ENCODE measurements around the gene HCN2. TPM values are rescaled to one million over a fixed set of nuclear protein-coding genes. Genes with fewer than 3 reads are reported as not detected.
"Not testable (repeated sequence)": the region's sequence is repeated elsewhere in the genome, so short reads cannot be mapped to it uniquely, and the experiment has no call there.

The HCN2 gene
- total RNA-seq, 1 experiment from 2014 or later = not detected

DNA sequence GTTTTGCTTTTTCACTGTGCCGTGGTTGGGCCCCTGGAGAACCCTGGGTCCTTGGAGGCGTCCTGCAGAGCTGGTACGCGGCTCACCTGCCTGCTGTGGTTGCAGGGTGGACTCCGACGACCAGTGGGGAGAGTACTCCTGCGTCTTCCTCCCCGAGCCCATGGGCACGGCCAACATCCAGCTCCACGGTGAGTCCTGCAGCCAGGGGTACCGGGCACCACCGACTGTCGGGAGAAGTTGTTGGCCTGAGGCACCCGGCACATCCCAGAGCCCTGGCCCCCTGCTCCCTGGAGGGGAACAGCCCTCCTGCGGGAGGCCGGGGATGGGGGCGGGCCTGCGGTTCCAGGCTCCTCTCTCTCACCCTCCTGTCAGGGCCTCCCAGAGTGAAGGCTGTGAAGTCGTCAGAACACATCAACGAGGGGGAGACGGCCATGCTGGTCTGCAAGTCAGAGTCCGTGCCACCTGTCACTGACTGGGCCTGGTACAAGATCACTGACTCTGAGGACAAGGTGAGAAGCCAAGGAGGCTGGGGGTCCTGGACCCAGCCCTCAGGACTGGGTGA is 9.3 kb upstream of the HCN2 start:
- Histone ChIP-seq H3K4me2 (ENCODE audit: low read depth, low read length, poor library complexity, severe bottlenecking) (no peak overlapping the region), H3K9me2 (replicated peaks; ENCODE audit: insufficient read depth, low read length) (no peaks in the 10 kb centered on the region), H3K4me3 (ENCODE audit: low read length) (no peak overlapping the region), H3K36me3 (ENCODE audit: insufficient read depth, low read length) (0 out of 2 replicates have a peak, but pooled peaks cover 2% of the 10 kb centered on the region), H2AFZ (ENCODE audit: low read length) (no peak overlapping the region), H3K9ac (ENCODE audit: low read length) (no peak overlapping the region), H3K79me2 (ENCODE audit: low read length) (peaks cover 32% of the 10 kb centered on the region), H3K4me1 (ENCODE audit: low read length) (no peaks in the 10 kb centered on the region), H3K27ac (ENCODE audit: low read length) (no peak overlapping the region), H3K27me3 (ENCODE audit: low read length) (no peaks in the 10 kb centered on the region), H3K9me3 (ENCODE audit: low read length) (no peaks in the 10 kb centered on the region), H4K20me1 (ENCODE audit: insufficient read depth, low read depth, low read length) (peaks cover 36% of the 10 kb centered on the region; the same call in 1 of the 2 replicates)
- no peak for DNase-seq

DNA sequence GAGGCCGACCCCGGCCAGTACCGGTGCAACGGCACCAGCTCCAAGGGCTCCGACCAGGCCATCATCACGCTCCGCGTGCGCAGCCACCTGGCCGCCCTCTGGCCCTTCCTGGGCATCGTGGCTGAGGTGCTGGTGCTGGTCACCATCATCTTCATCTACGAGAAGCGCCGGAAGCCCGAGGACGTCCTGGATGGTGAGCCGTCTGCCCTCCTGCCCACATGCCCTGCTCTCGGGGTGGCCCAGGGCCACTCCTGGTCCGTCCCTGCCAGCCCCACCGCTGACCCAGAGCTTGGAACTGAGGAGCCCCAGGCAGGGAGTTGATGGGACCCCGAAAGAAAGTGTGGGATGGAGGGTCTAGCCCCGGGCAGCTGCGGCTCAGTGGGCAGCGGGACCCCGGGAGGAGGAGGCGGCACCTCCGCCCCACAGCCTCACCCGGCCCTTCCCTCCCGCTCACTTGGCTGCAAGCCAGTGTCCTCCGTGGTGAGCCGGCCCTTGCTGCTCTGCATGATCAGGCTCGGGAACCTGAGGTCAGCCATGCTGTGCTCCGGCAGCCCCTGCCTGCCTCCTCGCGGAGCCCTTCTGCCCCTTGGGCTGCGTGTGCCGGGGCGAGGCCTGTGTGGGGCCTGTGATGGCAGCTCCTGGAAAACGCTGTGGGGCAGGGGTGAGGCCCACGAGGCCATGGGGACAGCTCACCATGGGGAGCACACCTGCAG is 8.1 kb upstream of the HCN2 start:
- Histone ChIP-seq H3K4me3 (ENCODE audit: low read length) (no peak overlapping the region), H3K4me1 (ENCODE audit: low read length) (no peaks in the 10 kb centered on the region), H3K9ac (ENCODE audit: low read length) (no peak overlapping the region), H3K27ac (ENCODE audit: low read length) (no peak overlapping the region), H4K20me1 (ENCODE audit: insufficient read depth, low read depth, low read length) (peaks cover 28% of the 10 kb centered on the region; the same call in 1 of the 2 replicates), H3K4me2 (ENCODE audit: low read depth, low read length, poor library complexity, severe bottlenecking) (no peak overlapping the region), H3K9me2 (replicated peaks; ENCODE audit: insufficient read depth, low read length) (no peaks in the 10 kb centered on the region), H3K36me3 (ENCODE audit: insufficient read depth, low read length) (0 out of 2 replicates have a peak, but pooled peaks cover 2% of the 10 kb centered on the region), H3K9me3 (ENCODE audit: low read length) (no peaks in the 10 kb centered on the region), H3K79me2 (ENCODE audit: low read length) (peaks cover 21% of the 10 kb centered on the region), H2AFZ (ENCODE audit: low read length) (no peak overlapping the region), H3K27me3 (ENCODE audit: low read length) (no peaks in the 10 kb centered on the region)
- no peak for DNase-seq

DNA sequence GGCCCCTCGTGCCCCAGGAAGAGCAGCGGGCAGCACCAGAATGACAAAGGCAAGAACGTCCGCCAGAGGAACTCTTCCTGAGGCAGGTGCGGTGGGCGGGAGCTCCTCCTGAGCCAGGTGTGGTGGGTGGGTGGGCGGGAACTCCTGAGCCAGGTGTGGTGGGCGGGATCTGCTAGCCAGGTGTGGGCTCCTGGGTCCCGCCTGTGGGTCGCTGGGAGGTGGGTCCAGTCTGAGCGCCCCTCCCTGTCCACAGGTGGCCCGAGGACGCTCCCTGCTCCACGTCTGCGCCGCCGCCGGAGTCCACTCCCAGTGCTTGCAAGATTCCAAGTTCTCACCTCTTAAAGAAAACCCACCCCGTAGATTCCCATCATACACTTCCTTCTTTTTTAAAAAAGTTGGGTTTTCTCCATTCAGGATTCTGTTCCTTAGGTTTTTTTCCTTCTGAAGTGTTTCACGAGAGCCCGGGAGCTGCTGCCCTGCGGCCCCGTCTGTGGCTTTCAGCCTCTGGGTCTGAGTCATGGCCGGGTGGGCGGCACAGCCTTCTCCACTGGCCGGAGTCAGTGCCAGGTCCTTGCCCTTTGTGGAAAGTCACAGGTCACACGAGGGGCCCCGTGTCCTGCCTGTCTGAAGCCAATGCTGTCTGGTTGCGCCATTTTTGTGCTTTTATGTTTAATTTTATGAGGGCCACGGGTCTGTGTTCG is 7.0 kb upstream of the HCN2 start:
- no peak overlapping the region for H3K9ac ChIP-seq (ENCODE audit: low read length)
- 0 out of 2 replicates have a peak, but pooled peaks cover 2% of the 10 kb centered on the region for H3K36me3 ChIP-seq (ENCODE audit: insufficient read depth, low read length)
- H2AFZ ChIP-seq (ENCODE audit: low read length) = no peak overlapping the region
- no peaks in the 10 kb centered on the region for H3K9me2 ChIP-seq (replicated peaks; ENCODE audit: insufficient read depth, low read length)
- H3K27ac ChIP-seq (ENCODE audit: low read length) = no peak overlapping the region
- DNase-seq = no peak
- no peak overlapping the region for H3K4me3 ChIP-seq (ENCODE audit: low read length)
- H3K4me1 ChIP-seq (ENCODE audit: low read length) = no peaks in the 10 kb centered on the region
- H3K79me2 ChIP-seq (ENCODE audit: low read length) = peaks cover 10% of the 10 kb centered on the region
- H3K4me2 ChIP-seq (ENCODE audit: low read depth, low read length, poor library complexity, severe bottlenecking) = no peak overlapping the region
- peaks cover 22% of the 10 kb centered on the region; the same call in 1 of the 2 replicates for H4K20me1 ChIP-seq (ENCODE audit: insufficient read depth, low read depth, low read length)
- no peaks in the 10 kb centered on the region for H3K27me3 ChIP-seq (ENCODE audit: low read length)
- no peaks in the 10 kb centered on the region for H3K9me3 ChIP-seq (ENCODE audit: low read length)

- DNase-seq = no peak
- H3K79me2 ChIP-seq (ENCODE audit: low read length) = peaks cover 2% of the 10 kb centered on the region
- no peaks in the 10 kb centered on the region for H3K27me3 ChIP-seq (ENCODE audit: low read length)
- H3K36me3 ChIP-seq (ENCODE audit: insufficient read depth, low read length) = 0 out of 2 replicates have a peak, but pooled peaks cover 2% of the 10 kb centered on the region
- no peaks in the 10 kb centered on the region for H3K9me3 ChIP-seq (ENCODE audit: low read length)
- no peak overlapping the region for H2AFZ ChIP-seq (ENCODE audit: low read length)
- H3K9me2 ChIP-seq (replicated peaks; ENCODE audit: insufficient read depth, low read length) = no peaks in the 10 kb centered on the region
- no peak overlapping the region for H3K27ac ChIP-seq (ENCODE audit: low read length)
- no peak overlapping the region for H3K9ac ChIP-seq (ENCODE audit: low read length)
- no peak overlapping the region for H3K4me2 ChIP-seq (ENCODE audit: low read depth, low read length, poor library complexity, severe bottlenecking)
- H3K4me3 ChIP-seq (ENCODE audit: low read length) = no peak overlapping the region
- peaks cover 5% of the 10 kb centered on the region for H3K4me1 ChIP-seq (ENCODE audit: low read length)
- peaks cover 16% of the 10 kb centered on the region; the same call in 1 of the 2 replicates for H4K20me1 ChIP-seq (ENCODE audit: insufficient read depth, low read depth, low read length)
Observed at GRCh38 chr19:583198-583967, 6.3 kb upstream of the HCN2 start.

DNA sequence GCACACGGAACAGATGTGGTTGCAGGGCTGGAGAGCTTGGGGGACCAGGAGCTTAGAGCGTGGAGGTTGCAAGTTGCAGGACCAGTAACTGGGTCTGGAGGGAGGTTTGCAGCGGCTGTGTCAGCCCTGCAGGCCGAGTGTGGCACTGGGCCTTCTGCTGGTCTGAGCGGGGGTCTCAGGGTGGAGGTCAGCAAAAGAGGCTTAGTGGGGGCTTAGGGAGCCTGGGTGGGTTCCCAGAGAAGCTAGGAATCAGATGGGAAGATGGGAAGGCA is 5.8 kb upstream of the HCN2 start:
- 0 out of 2 replicates have a peak, but pooled peaks cover 2% of the 10 kb centered on the region for H3K36me3 ChIP-seq (ENCODE audit: insufficient read depth, low read length)

DNA sequence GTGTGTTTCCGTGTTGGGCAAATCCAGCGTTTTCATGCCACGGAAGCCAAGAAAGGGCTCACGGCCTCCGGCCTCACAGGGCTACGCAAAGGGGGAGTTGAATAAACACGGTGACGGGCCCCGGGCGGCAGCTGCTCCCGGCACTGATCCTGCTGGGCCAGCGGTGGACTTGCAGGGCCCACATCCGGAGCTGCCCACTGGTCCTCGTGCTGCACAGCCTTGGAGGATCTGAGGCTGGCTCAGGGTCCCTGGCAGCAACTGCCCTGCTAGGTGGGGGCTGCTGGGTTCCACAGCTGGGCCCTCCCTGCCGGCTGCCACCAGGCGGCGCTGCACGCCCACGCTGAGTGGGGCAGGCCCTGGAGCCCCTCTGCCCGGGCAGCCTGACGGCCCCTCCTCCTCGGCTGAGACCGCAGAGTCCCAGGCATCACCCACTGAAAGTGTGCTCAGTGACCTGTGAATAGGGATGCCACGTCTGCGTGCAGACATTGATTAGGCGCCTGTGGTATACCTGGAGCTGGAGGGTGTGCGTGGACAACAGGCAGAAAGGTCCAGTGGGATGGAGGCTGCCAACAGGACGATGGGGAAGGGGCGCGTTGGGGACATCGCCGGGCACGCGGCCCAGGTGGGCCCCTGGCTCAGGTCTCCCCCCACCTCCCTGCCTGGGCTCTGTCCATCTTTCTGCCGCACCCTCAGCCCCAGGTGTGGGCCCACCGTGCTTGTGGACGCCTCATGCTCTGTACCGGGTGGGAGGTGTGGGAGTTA is 5.3 kb upstream of the HCN2 start:
- DNase-seq = peak; percentile 87
- Histone ChIP-seq H3K9me3 (ENCODE audit: low read length) (no peaks in the 10 kb centered on the region), H3K4me3 (ENCODE audit: low read length) (no peak overlapping the region), H3K4me1 (ENCODE audit: low read length) (peaks cover 8% of the 10 kb centered on the region), H3K9me2 (replicated peaks; ENCODE audit: insufficient read depth, low read length) (no peaks in the 10 kb centered on the region), H3K36me3 (ENCODE audit: insufficient read depth, low read length) (0 out of 2 replicates have a peak, but pooled peaks cover 2% of the 10 kb centered on the region), H3K4me2 (ENCODE audit: low read depth, low read length, poor library complexity, severe bottlenecking) (no peak overlapping the region), H3K79me2 (ENCODE audit: low read length) (no peaks in the 10 kb centered on the region; the same call in 1 of the 2 replicates), H3K27me3 (ENCODE audit: low read length) (no peaks in the 10 kb centered on the region), H2AFZ (ENCODE audit: low read length) (no peak overlapping the region), H3K9ac (ENCODE audit: low read length) (no peak overlapping the region), H4K20me1 (ENCODE audit: insufficient read depth, low read depth, low read length) (peaks cover 15% of the 10 kb centered on the region; the same call in 1 of the 2 replicates), H3K27ac (ENCODE audit: low read length) (no peak overlapping the region)

More for the DNA sequence above, 5.8 kb upstream of the HCN2 start:
- no peak overlapping the region for H3K4me2 ChIP-seq (ENCODE audit: low read depth, low read length, poor library complexity, severe bottlenecking)
- no peak for DNase-seq
- no peaks in the 10 kb centered on the region; the same call in 1 of the 2 replicates for H3K79me2 ChIP-seq (ENCODE audit: low read length)
- H3K4me1 ChIP-seq (ENCODE audit: low read length) = peaks cover 8% of the 10 kb centered on the region
- H3K9ac ChIP-seq (ENCODE audit: low read length) = no peak overlapping the region
- H3K9me3 ChIP-seq (ENCODE audit: low read length) = no peaks in the 10 kb centered on the region
- no peak overlapping the region for H3K27ac ChIP-seq (ENCODE audit: low read length)
- H3K4me3 ChIP-seq (ENCODE audit: low read length) = no peak overlapping the region
- H3K9me2 ChIP-seq (replicated peaks; ENCODE audit: insufficient read depth, low read length) = no peaks in the 10 kb centered on the region
- no peak overlapping the region for H2AFZ ChIP-seq (ENCODE audit: low read length)
- no peaks in the 10 kb centered on the region for H3K27me3 ChIP-seq (ENCODE audit: low read length)
- peaks cover 15% of the 10 kb centered on the region; the same call in 1 of the 2 replicates for H4K20me1 ChIP-seq (ENCODE audit: insufficient read depth, low read depth, low read length)

DNA sequence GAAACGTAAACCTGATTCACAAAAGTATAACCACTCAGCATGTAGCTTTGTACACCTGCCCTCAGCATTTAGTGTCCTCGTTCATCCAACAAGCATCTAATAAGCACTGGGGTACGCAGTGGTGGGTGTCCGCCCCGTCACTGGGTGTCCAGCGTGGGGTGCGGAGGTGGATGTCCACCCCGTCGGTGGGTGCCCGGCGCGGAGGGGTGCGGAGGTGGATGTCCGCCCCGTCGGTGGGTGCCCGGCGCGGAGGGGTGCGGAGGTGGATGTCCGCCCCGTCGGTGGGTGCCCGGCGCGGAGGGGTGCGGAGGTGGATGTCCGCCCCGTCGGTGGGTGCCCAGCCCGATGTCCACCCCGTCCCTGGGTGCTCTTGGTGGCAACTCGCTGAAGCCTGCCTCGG is 4.5 kb upstream of the HCN2 start:
- not testable (repeated sequence) for H3K27me3 ChIP-seq (ENCODE audit: low read length); H3K79me2 ChIP-seq (ENCODE audit: low read length); H3K4me2 ChIP-seq (ENCODE audit: low read depth, low read length, poor library complexity, severe bottlenecking); H3K27ac ChIP-seq (ENCODE audit: low read length); H3K9me3 ChIP-seq (ENCODE audit: low read length); DNase-seq; H2AFZ ChIP-seq (ENCODE audit: low read length); H3K4me1 ChIP-seq (ENCODE audit: low read length); H3K4me3 ChIP-seq (ENCODE audit: low read length); H3K9ac ChIP-seq (ENCODE audit: low read length); H3K36me3 ChIP-seq (ENCODE audit: insufficient read depth, low read length); H3K9me2 ChIP-seq (replicated peaks; ENCODE audit: insufficient read depth, low read length)
- peaks cover 15% of the 10 kb centered on the region; the same call in 1 of the 2 replicates for H4K20me1 ChIP-seq (ENCODE audit: insufficient read depth, low read depth, low read length)

All from Karpas-422 (cell line).